ENCODE data around the gene XBP1. TPM values are rescaled to one million over a fixed set of nuclear protein-coding genes. Genes with fewer than 3 reads are reported as not detected.

The XBP1 gene
- total RNA-seq, 2 donors from 2014 or later: 176 to 282 TPM

GRCh38 chr22:28774378-28774777, 26.0 kb downstream of the XBP1 start:
- ATAC-seq (ENCODE audit: insufficient number of reproducible peaks, low FRiP score, low read depth) (no peak), DNase-seq (ENCODE audit: low spot score) (no peak)
- no peak for TF ChIP-seq CTCF (IDR thresholded peaks at IDR 0.05)
- H3K4me1 ChIP-seq (ENCODE audit: control insufficient read depth in 1 of 2, low read depth in 2 of 2): peaks cover 13 to 21% of the 10 kb centered on the region in 2 donors
- no peaks in the 10 kb centered on the region for H3K27me3 ChIP-seq (replicated peaks; ENCODE audit: insufficient read depth)
- H3K27ac ChIP-seq: no peak overlapping the region
- peaks cover 3% of the 10 kb centered on the region for H3K36me3 ChIP-seq
- peak overlapping the region; percentile 97 for H3K4me3 ChIP-seq
- H3K9me3 ChIP-seq: no peaks in the 10 kb centered on the region

DNA sequence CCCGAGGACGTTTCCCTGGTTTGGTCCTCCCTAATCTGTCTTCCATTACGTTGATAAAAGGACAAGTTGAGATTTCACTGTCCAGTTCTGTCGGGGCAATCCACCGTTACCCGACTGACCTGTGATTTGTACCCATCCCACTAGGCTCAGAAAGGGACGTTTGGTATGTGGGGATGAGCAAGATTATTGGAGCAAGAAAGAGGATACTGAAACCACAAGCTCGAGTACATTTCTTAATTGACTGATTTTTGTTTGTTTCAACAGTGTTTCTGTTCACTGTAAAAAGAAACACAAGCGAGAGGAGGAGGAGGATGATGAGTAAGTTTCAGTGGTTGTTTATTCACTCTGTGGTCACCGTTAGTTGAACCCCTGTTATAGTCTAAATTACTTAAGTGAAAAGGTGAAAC, 26.9 kb downstream of the XBP1 start:
- ATAC-seq (ENCODE audit: insufficient number of reproducible peaks, low FRiP score, low read depth): no peak
- H3K9me3 ChIP-seq: no peaks in the 10 kb centered on the region
- H3K4me3 ChIP-seq: peak overlapping the region; percentile 97
- DNase-seq (ENCODE audit: low spot score): no peak
- no peaks in the 10 kb centered on the region for H3K27me3 ChIP-seq (replicated peaks; ENCODE audit: insufficient read depth)
- no peak for TF ChIP-seq CTCF (IDR thresholded peaks at IDR 0.05)
- peak overlapping the region; percentile 96 to 99 for H3K27ac ChIP-seq
- peaks cover 3% of the 10 kb centered on the region for H3K36me3 ChIP-seq
- H3K4me1 ChIP-seq (ENCODE audit: control insufficient read depth in 1 of 2, low read depth in 2 of 2): peaks cover 13 to 17% of the 10 kb centered on the region in 2 donors

- DNase-seq (ENCODE audit: low spot score) (peak; percentile 90), ATAC-seq (ENCODE audit: insufficient number of reproducible peaks, low FRiP score, low read depth) (peak; percentile 95)
- Histone ChIP-seq H3K9me3 (no peaks in the 10 kb centered on the region), H3K4me1 (ENCODE audit: control insufficient read depth in 1 of 2, low read depth in 2 of 2) (peaks cover 9 to 17% of the 10 kb centered on the region in 2 donors), H3K27me3 (replicated peaks; ENCODE audit: insufficient read depth) (no peaks in the 10 kb centered on the region), H3K27ac (peak within 1 kb of the TSS; percentile 96 to 99), H3K4me3 (peak within 1 kb of the TSS; percentile 97), H3K36me3 (no peaks in the 10 kb centered on the region)
- peak; percentile 20 for TF ChIP-seq CTCF (IDR thresholded peaks at IDR 0.05)
These were observed 27.5 kb downstream of the XBP1 start, which contains the start of gene CCDC117 for GRCh38 chr22:28772633-28773460. CCDC117 (plus strand) TSS chr22:28772695; CDS start chr22:28772850, 155 bp downstream.

- ATAC-seq (ENCODE audit: insufficient number of reproducible peaks, low FRiP score, low read depth) (no peak), DNase-seq (ENCODE audit: low spot score) (no peak)
- TF ChIP-seq CTCF (IDR thresholded peaks at IDR 0.05): no peak
- no peaks in the 10 kb centered on the region for H3K36me3 ChIP-seq
- H3K4me1 ChIP-seq (ENCODE audit: control insufficient read depth in 1 of 2, low read depth in 2 of 2): peaks cover 9 to 17% of the 10 kb centered on the region in 2 donors
- no peaks in the 10 kb centered on the region for H3K9me3 ChIP-seq
- H3K4me3 ChIP-seq: no peak overlapping the region
- H3K27ac ChIP-seq: no peak overlapping the region
- no peaks in the 10 kb centered on the region for H3K27me3 ChIP-seq (replicated peaks; ENCODE audit: insufficient read depth)
These were observed 29.1 kb downstream of the XBP1 start for GRCh38 chr22:28771195-28771791.

- Histone ChIP-seq H3K4me3 (no peak overlapping the region), H3K36me3 (no peaks in the 10 kb centered on the region), H3K4me1 (ENCODE audit: control insufficient read depth in 1 of 2, low read depth in 2 of 2) (peaks cover 6 to 11% of the 10 kb centered on the region in 2 donors), H3K27ac (no peak overlapping the region), H3K27me3 (replicated peaks; ENCODE audit: insufficient read depth) (no peaks in the 10 kb centered on the region), H3K9me3 (no peaks in the 10 kb centered on the region)
- TF ChIP-seq CTCF (IDR thresholded peaks at IDR 0.05): no peak
- no peak for DNase-seq (ENCODE audit: low spot score)
- ATAC-seq (ENCODE audit: insufficient number of reproducible peaks, low FRiP score, low read depth): no peak
These were observed 30.8 kb downstream of the XBP1 start for GRCh38 chr22:28769394-28770085.

Measured in thoracic aorta (tissue), 2 donors.